ENCODE data around the gene VPS25.

GRCh38 chr17:42744283-42744805 is 28.9 kb upstream of the VPS25 start:
- no peak for TF ChIP-seq CTCF (IDR thresholded peaks at IDR 0.05)
- no peak for TF ChIP-seq POLR2A (IDR thresholded peaks at IDR 0.05; ENCODE audit: low read depth)
- TF ChIP-seq EP300 (IDR thresholded peaks at IDR 0.05), result no peak
